Astrocyte (in vitro differentiated cells and primary cell): ENCODE data around the gene MPV17L. TPM values are rescaled to one million over a fixed set of nuclear protein-coding genes. Genes with fewer than 3 reads are reported as not detected.
"Not testable (repeated sequence)": the region's sequence is repeated elsewhere in the genome, so short reads cannot be mapped to it uniquely, and the experiment has no call there.

Experiments used
- DNase-seq: peaks from one replicate; pipeline ENCODE4 v3.0.0-alpha.2; 2010; ENCODE audit warnings: low read depth
- FAIRE-seq: peaks from 2 replicates; lab custom pipeline; 2011; peaks lifted over from hg19 to GRCh38; lab: Jason Lieb, UNC
- H2AFZ ChIP-seq: 2 replicates; pipeline ENCODE4 v1.6.0; 2012; ENCODE audit warnings: low read depth, low read length, inconsistent platforms
- H3K27ac ChIP-seq: 2 replicates; pipeline ENCODE4 v1.5.1; 2011; ENCODE audit warnings: low read depth, low read length, inconsistent platforms
- H3K27me3 ChIP-seq: 2 replicates; pipeline ENCODE4 v1.6.0; 2011; ENCODE audit warnings: low read length, inconsistent platforms; ENCODE audit not compliant: insufficient read depth
- H3K36me3 ChIP-seq: 2 replicates; pipeline ENCODE4 v1.5.1; 2011; ENCODE audit warnings: low read length, inconsistent platforms; ENCODE audit not compliant: insufficient read depth
- H3K4me1 ChIP-seq: 2 replicates; pipeline ENCODE4 v1.5.1; 2011; ENCODE audit warnings: low read length, inconsistent platforms; ENCODE audit not compliant: insufficient read depth
- H3K4me2 ChIP-seq: 2 replicates; pipeline ENCODE4 v1.6.0; 2012; ENCODE audit warnings: low read length, inconsistent platforms
- H3K4me3 ChIP-seq: 2 replicates; pipeline ENCODE4 v1.5.1; 2011; ENCODE audit warnings: low read depth, mild to moderate bottlenecking, low read length, inconsistent platforms; ENCODE audit not compliant: insufficient read depth
- H3K79me2 ChIP-seq: 2 replicates; pipeline ENCODE4 v1.6.0; 2012; ENCODE audit warnings: mild to moderate bottlenecking, low read length, inconsistent platforms; ENCODE audit not compliant: insufficient read depth
- H3K9ac ChIP-seq: 2 replicates; pipeline ENCODE4 v1.6.0; 2012; ENCODE audit warnings: mild to moderate bottlenecking, low read length, inconsistent platforms
- H3K9me3 ChIP-seq: 2 replicates; pipeline ENCODE4 v1.5.1; 2012; ENCODE audit warnings: low read depth, mild to moderate bottlenecking, low read length, inconsistent platforms; ENCODE audit not compliant: insufficient read depth
- H4K20me1 ChIP-seq: 2 replicates; pipeline ENCODE4 v1.6.0; 2012; ENCODE audit warnings: low read length, inconsistent platforms; ENCODE audit not compliant: insufficient read depth
- H3K27ac Mint-ChIP-seq: one replicate; pipeline ENCODE4 v1.8.0; 2021; ENCODE audit warnings: mild to moderate bottlenecking, mixed read lengths; ENCODE audit not compliant: unreplicated experiment
- H3K27me3 Mint-ChIP-seq: one replicate; pipeline ENCODE4 v1.8.0; 2021; ENCODE audit warnings: low read depth, mixed read lengths; ENCODE audit not compliant: unreplicated experiment
- H3K36me3 Mint-ChIP-seq: one replicate; pipeline ENCODE4 v1.8.0; 2021; ENCODE audit warnings: low read depth, mixed read lengths; ENCODE audit not compliant: unreplicated experiment
- H3K4me1 Mint-ChIP-seq: one replicate; pipeline ENCODE4 v1.8.0; 2021; ENCODE audit warnings: low read depth, mixed read lengths; ENCODE audit not compliant: unreplicated experiment
- H3K4me3 Mint-ChIP-seq: one replicate; pipeline ENCODE4 v1.8.0; 2021; ENCODE audit warnings: mild to moderate bottlenecking, moderate library complexity, mixed read lengths; ENCODE audit not compliant: unreplicated experiment
- H3K9me3 Mint-ChIP-seq: one replicate; pipeline ENCODE4 v1.8.0; 2021; ENCODE audit warnings: mild to moderate bottlenecking, mixed read lengths; ENCODE audit not compliant: unreplicated experiment
- CTCF ChIP-seq: IDR thresholded peaks from 2 replicates; pipeline ENCODE4 v1.5.1; 2011; ENCODE audit warnings: low read depth, mild to moderate bottlenecking, inconsistent platforms, low read length, moderate library complexity; ENCODE audit not compliant: insufficient read depth
- EZH2 ChIP-seq: IDR thresholded peaks from 2 replicates; pipeline ENCODE4 v1.6.1; 2012; ENCODE audit warnings: mild to moderate bottlenecking, low read length, inconsistent platforms; ENCODE audit not compliant: insufficient read depth
- total RNA-seq: library from RNA; stranded (reverse); gene quantifications from 2 replicates; pipeline ENCODE4 v1.2.1, GENCODE V29; 2021

MPV17L gene
- total RNA-seq, 1 donor from 2014 or later, result 0.73 TPM

GRCh38 chr16:15399317-15399716 lies 3.8 kb downstream of the MPV17L start:
- Mint-ChIP-seq H3K9me3 (no peaks in the 10 kb centered on the region), H3K27me3 (peaks cover 25% of the 10 kb centered on the region), H3K36me3 (peaks cover 2% of the 10 kb centered on the region), H3K4me1 (no peaks in the 10 kb centered on the region), H3K4me3 (no peak overlapping the region), H3K27ac (no peak overlapping the region)
- H2AFZ ChIP-seq, result no peak overlapping the region
- no peaks in the 10 kb centered on the region for H4K20me1 ChIP-seq
- TF ChIP-seq CTCF (no peak), EZH2 (no peak)
- DNase-seq (no peak), FAIRE-seq (no peak)
- no peak overlapping the region for H3K4me2 ChIP-seq
- no peaks in the 10 kb centered on the region for H3K36me3 ChIP-seq
- no peak overlapping the region for H3K4me3 ChIP-seq
- H3K27ac ChIP-seq, result no peak overlapping the region
- H3K9ac ChIP-seq, result no peak overlapping the region
- no peaks in the 10 kb centered on the region for H3K79me2 ChIP-seq
- H3K4me1 ChIP-seq, result no peaks in the 10 kb centered on the region
- no peaks in the 10 kb centered on the region for H3K9me3 ChIP-seq
- H3K27me3 ChIP-seq, result peaks cover 4% of the 10 kb centered on the region

GRCh38 chr16:15400314-15400713 lies 4.8 kb downstream of the MPV17L start:
- not testable (repeated sequence) for H3K9me3 ChIP-seq, H3K4me1 ChIP-seq, H3K79me2 ChIP-seq, H3K4me1 Mint-ChIP-seq, H3K27ac ChIP-seq, H3K9ac ChIP-seq, H3K4me2 ChIP-seq, H3K36me3 Mint-ChIP-seq, H3K36me3 ChIP-seq, H2AFZ ChIP-seq, FAIRE-seq, DNase-seq, H3K4me3 Mint-ChIP-seq, H3K27ac Mint-ChIP-seq, H4K20me1 ChIP-seq, H3K4me3 ChIP-seq, H3K9me3 Mint-ChIP-seq, H3K27me3 ChIP-seq
- H3K27me3 Mint-ChIP-seq, result peaks cover 20% of the 10 kb centered on the region

- no peaks in the 10 kb centered on the region for H3K36me3 Mint-ChIP-seq
Observed at GRCh38 chr16:15401972-15402371, 6.4 kb downstream of the MPV17L start.

More at GRCh38 chr16:15401972-15402371, 6.4 kb downstream of the MPV17L start:
- Mint-ChIP-seq H3K9me3 (no peaks in the 10 kb centered on the region), H3K27ac (no peak overlapping the region), H3K4me1 (no peaks in the 10 kb centered on the region), H3K27me3 (peaks cover 13% of the 10 kb centered on the region), H3K4me3 (no peak overlapping the region)
- Histone ChIP-seq H3K9me3 (no peaks in the 10 kb centered on the region), H3K27ac (no peak overlapping the region), H3K4me2 (no peak overlapping the region), H3K79me2 (no peaks in the 10 kb centered on the region), H3K9ac (no peak overlapping the region), H4K20me1 (no peaks in the 10 kb centered on the region), H3K4me1 (no peaks in the 10 kb centered on the region), H3K27me3 (peaks cover 4% of the 10 kb centered on the region), H2AFZ (no peak overlapping the region), H3K4me3 (no peak overlapping the region), H3K36me3 (no peaks in the 10 kb centered on the region)
- no peak for FAIRE-seq
- TF ChIP-seq CTCF (no peak), EZH2 (no peak)
- no peak for DNase-seq
